T-helper 2 cell treated with Interferon-gamma antibody and Interleukin-4, amounts not matched to agents 5 μg/mL and 100 μg/mL, for 36 hours (primary cell): ENCODE results near the gene PSMD10.

ENCODE experiments used
- DNase-seq: peaks from one replicate; pipeline ENCODE4 v3.0.0; 2021; ENCODE audit warnings: low spot score
- H3K27ac Mint-ChIP-seq: one replicate; pipeline ENCODE4 v1.8.0; 2021; ENCODE audit warnings: mild to moderate bottlenecking, mixed read lengths
- H3K27me3 Mint-ChIP-seq: one replicate; pipeline ENCODE4 v1.8.0; 2021; ENCODE audit warnings: low read depth, mixed read lengths
- H3K36me3 Mint-ChIP-seq: one replicate; pipeline ENCODE4 v1.8.0; 2021; ENCODE audit warnings: low read depth, mixed read lengths
- H3K4me1 Mint-ChIP-seq: one replicate; pipeline ENCODE4 v1.8.0; 2021; ENCODE audit warnings: low read depth, mixed read lengths
- H3K4me3 Mint-ChIP-seq: one replicate; pipeline ENCODE4 v1.8.0; 2022; ENCODE audit warnings: mild to moderate bottlenecking, moderate library complexity, mixed read lengths
- H3K9me3 Mint-ChIP-seq: one replicate; pipeline ENCODE4 v1.8.0; 2021; ENCODE audit warnings: mixed read lengths

Gene PSMD10, protein sequence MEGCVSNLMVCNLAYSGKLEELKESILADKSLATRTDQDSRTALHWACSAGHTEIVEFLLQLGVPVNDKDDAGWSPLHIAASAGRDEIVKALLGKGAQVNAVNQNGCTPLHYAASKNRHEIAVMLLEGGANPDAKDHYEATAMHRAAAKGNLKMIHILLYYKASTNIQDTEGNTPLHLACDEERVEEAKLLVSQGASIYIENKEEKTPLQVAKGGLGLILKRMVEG

GRCh38 chrX:108091264-108091877 is at the start of gene PSMD10, which contains the start of gene ATG4A:
PSMD10 (minus strand) TSS chrX:108091542; CDS start chrX:108091520, 22 bp downstream.
ATG4A (plus strand) TSS chrX:108091778; CDS start chrX:108091827, 49 bp downstream.
- Mint-ChIP-seq H3K4me3 (no peak within 1 kb of the TSS), H3K27me3 (no peaks in the 10 kb centered on the region), H3K4me1 (peaks cover 12% of the 10 kb centered on the region), H3K9me3 (no peaks in the 10 kb centered on the region), H3K27ac (no peak within 1 kb of the TSS), H3K36me3 (no peaks in the 10 kb centered on the region)
- peak; percentile 88 for DNase-seq

DNA sequence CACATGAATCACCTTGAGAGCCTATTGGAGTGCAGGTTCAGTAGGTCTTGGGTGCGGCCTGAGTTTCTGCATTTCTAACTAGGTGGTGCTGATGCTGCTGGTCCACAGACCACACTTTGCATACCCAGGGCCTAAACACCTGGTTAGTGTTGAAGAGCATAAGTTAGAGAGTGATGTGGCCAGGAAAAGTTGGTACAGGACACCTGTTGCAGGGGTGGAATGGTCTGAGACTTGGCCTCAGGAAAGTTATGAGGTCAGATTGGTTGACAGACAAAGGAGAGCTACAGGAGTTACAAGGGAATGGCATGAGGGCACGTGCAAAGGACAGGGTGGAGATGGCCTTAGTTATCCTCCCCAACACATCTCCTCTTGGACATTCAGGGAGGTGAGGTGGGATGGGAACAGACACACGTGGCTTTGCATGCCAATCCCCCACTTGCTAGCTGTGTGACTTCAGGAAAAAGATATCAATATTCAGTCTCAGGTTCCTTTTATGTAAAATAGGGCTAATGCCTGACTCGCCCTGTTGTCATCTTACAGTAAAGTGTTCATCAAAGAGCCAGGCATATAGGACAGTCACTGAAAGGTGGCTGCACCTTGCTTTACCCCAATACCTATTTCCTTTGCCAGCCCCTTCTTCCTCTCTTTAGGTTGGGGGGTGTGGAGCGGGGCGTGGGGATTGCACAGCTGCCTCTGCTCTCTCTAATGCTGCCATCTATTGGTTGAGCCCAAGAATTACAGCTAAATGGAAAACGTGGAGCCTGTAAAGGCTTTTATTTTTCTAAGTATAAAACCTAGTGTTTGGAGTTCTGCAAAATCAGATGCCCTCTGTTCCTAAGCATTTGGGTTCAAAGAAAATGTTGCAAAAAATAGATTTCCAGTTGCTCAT is 47.7 kb upstream of the PSMD10 start:
- Mint-ChIP-seq H3K4me1 (no peaks in the 10 kb centered on the region), H3K4me3 (no peak overlapping the region), H3K36me3 (peaks cover 5% of the 10 kb centered on the region), H3K27ac (no peak overlapping the region), H3K9me3 (no peaks in the 10 kb centered on the region), H3K27me3 (no peaks in the 10 kb centered on the region)
- no peak for DNase-seq

GRCh38 chrX:108134724-108135123 is 43.4 kb upstream of the PSMD10 start:
- Mint-ChIP-seq H3K27me3 (no peaks in the 10 kb centered on the region), H3K36me3 (peaks cover 12% of the 10 kb centered on the region), H3K4me3 (no peak overlapping the region), H3K27ac (no peak overlapping the region), H3K9me3 (no peaks in the 10 kb centered on the region), H3K4me1 (no peaks in the 10 kb centered on the region)
- no peak for DNase-seq

- no peaks in the 10 kb centered on the region for H3K27me3 Mint-ChIP-seq
- DNase-seq, result no peak
- peaks cover 9% of the 10 kb centered on the region for H3K36me3 Mint-ChIP-seq
- H3K4me3 Mint-ChIP-seq, result no peak overlapping the region
- no peak overlapping the region for H3K27ac Mint-ChIP-seq
- H3K4me1 Mint-ChIP-seq, result no peaks in the 10 kb centered on the region
- H3K9me3 Mint-ChIP-seq, result no peaks in the 10 kb centered on the region
Observed at GRCh38 chrX:108132876-108133275, 41.5 kb upstream of the PSMD10 start.

GRCh38 chrX:108132034-108132433 is 40.7 kb upstream of the PSMD10 start:
- no peaks in the 10 kb centered on the region for H3K4me1 Mint-ChIP-seq
- H3K27ac Mint-ChIP-seq, result no peak overlapping the region
- H3K9me3 Mint-ChIP-seq, result no peaks in the 10 kb centered on the region
- peaks cover 9% of the 10 kb centered on the region for H3K36me3 Mint-ChIP-seq
- H3K27me3 Mint-ChIP-seq, result no peaks in the 10 kb centered on the region
- no peak for DNase-seq
- H3K4me3 Mint-ChIP-seq, result no peak overlapping the region

GRCh38 chrX:108131471-108131870 is 40.1 kb upstream of the PSMD10 start:
- Mint-ChIP-seq H3K27me3 (no peaks in the 10 kb centered on the region), H3K4me3 (no peak overlapping the region), H3K27ac (no peak overlapping the region), H3K9me3 (no peaks in the 10 kb centered on the region), H3K36me3 (peaks cover 7% of the 10 kb centered on the region), H3K4me1 (no peaks in the 10 kb centered on the region)
- no peak for DNase-seq

DNA sequence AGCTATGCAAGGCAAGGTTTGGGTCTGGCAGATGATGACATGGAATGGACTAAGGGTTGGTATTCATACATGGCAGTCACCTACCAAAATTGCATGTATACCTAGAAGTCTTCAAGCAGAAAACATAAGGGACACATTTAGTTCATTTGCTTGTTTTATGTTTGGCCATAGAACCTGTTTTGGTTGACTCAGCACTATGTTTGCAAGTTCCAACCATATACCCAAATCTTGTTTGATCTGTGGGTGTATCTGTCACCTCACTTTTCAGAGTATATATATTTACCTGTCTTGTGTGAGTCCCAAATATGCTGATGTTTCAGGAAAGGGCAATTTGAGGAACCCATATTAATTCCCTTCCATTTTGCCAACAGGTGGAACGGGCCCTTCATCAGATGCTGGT is 39.5 kb upstream of the PSMD10 start:
- Mint-ChIP-seq H3K36me3 (peaks cover 7% of the 10 kb centered on the region), H3K27me3 (no peaks in the 10 kb centered on the region), H3K4me1 (no peaks in the 10 kb centered on the region), H3K9me3 (no peaks in the 10 kb centered on the region), H3K4me3 (no peak overlapping the region), H3K27ac (no peak overlapping the region)
- DNase-seq, result no peak

GRCh38 chrX:108127152-108127551 is 35.8 kb upstream of the PSMD10 start:
- Mint-ChIP-seq H3K27me3 (no peaks in the 10 kb centered on the region), H3K36me3 (peaks cover 9% of the 10 kb centered on the region), H3K27ac (no peak overlapping the region), H3K4me1 (no peaks in the 10 kb centered on the region), H3K4me3 (no peak overlapping the region), H3K9me3 (no peaks in the 10 kb centered on the region)
- DNase-seq, result no peak

GRCh38 chrX:108126661-108127060 is 35.3 kb upstream of the PSMD10 start:
- peaks cover 9% of the 10 kb centered on the region for H3K36me3 Mint-ChIP-seq
- H3K9me3 Mint-ChIP-seq, result no peaks in the 10 kb centered on the region
- no peak overlapping the region for H3K27ac Mint-ChIP-seq
- no peak for DNase-seq
- H3K27me3 Mint-ChIP-seq, result no peaks in the 10 kb centered on the region
- no peaks in the 10 kb centered on the region for H3K4me1 Mint-ChIP-seq
- H3K4me3 Mint-ChIP-seq, result no peak overlapping the region

DNA sequence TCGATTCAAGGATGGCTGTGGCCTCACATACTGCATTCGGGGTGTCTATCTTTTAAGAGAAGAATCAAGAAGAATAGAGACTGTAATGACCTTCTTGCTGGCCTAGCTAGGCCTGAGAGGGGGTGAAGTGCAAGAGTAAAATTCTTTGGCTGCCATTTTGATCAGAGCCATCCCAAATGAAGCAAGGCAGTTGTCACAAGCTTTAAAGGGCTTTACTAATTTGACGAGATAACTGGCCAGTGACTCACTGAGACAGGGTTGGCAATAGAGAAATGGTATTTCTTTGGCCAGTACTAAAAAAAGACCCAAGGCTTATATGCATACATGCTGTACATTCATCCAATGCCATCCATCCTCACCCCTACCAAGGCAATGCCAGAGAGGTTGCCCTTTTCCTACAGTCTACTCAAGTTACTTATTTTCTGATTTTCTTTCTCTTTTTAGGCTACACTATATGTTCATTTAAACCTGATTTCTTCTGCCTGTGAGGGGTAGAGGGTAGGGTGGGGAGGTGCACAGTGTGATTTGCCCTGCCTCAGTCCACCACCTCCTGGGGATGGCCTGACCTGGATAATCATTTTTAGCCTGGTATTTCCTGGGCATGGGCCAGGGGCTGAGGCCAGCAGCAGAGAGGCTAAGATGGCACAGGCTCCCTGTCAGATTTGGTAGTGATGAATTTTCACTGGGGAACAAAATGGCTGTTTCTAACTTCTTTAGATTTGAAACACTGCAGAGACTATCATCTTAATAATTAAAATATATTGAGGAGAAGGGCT is 32.4 kb upstream of the PSMD10 start:
- Mint-ChIP-seq H3K27me3 (no peaks in the 10 kb centered on the region), H3K4me3 (no peak overlapping the region), H3K9me3 (no peaks in the 10 kb centered on the region), H3K36me3 (peaks cover 2% of the 10 kb centered on the region), H3K4me1 (no peaks in the 10 kb centered on the region), H3K27ac (no peak overlapping the region)
- no peak for DNase-seq

DNA sequence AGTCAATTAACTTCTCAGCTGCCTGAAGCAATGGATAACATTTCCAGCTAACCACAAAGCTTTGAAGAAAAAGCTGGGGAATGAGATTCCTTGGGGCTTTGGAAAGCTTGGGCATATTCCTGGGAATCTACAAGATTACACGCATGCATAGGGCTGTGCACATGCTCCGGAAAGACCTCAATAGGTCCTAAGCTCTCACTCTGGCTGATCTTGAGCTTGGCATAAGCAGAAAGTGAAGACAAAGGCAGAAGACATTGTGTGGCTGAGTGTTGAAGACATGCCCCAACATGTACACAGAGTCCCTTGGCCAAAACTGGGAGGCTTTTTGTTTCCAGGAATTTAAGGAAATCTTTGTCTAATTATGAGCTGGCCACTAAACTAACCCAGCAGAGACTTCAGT is 31.4 kb upstream of the PSMD10 start:
- Mint-ChIP-seq H3K9me3 (no peaks in the 10 kb centered on the region), H3K4me1 (no peaks in the 10 kb centered on the region), H3K36me3 (peaks cover 2% of the 10 kb centered on the region), H3K27ac (no peak overlapping the region), H3K4me3 (no peak overlapping the region), H3K27me3 (no peaks in the 10 kb centered on the region)
- no peak for DNase-seq

- no peak for DNase-seq
- no peaks in the 10 kb centered on the region for H3K4me1 Mint-ChIP-seq
- no peak overlapping the region for H3K4me3 Mint-ChIP-seq
- no peaks in the 10 kb centered on the region for H3K9me3 Mint-ChIP-seq
- no peak overlapping the region for H3K27ac Mint-ChIP-seq
- H3K27me3 Mint-ChIP-seq, result no peaks in the 10 kb centered on the region
- H3K36me3 Mint-ChIP-seq, result peaks cover 2% of the 10 kb centered on the region
Observed at GRCh38 chrX:108121291-108121690, 29.9 kb upstream of the PSMD10 start.

DNA sequence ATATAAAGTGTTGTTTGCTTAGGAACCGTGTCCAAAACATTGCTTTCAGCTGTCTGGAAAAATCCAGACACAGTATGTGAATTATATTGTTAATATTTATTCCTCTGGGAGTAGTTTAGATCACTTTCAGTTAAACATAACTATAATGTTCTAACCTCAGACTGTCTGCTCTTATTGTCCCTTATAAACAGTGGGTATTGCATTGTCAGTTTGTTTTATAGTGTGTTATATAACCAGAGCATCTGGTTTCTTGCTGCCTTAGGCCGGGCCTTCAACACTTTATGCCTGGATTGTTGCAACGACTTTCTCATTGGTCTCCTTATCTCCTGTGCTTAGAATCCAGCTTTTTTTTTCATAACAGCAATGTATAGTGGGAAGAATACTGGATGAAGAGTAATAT is 26.6 kb upstream of the PSMD10 start:
- no peaks in the 10 kb centered on the region for H3K9me3 Mint-ChIP-seq
- H3K4me3 Mint-ChIP-seq, result no peak overlapping the region
- H3K27ac Mint-ChIP-seq, result no peak overlapping the region
- H3K4me1 Mint-ChIP-seq, result peaks cover 3% of the 10 kb centered on the region
- DNase-seq, result no peak
- no peaks in the 10 kb centered on the region for H3K27me3 Mint-ChIP-seq
- no peaks in the 10 kb centered on the region for H3K36me3 Mint-ChIP-seq
